C4-2B (cell line): ENCODE results near the gene AFAP1L1.

ENCODE experiments used
- CTCF ChIP-seq: fragments of 450-650 bp; conservative IDR thresholded peaks from 2 replicates; pipeline ENCODE4 v1.5.1; 2017; ENCODE audit warnings: mild to moderate bottlenecking
- ZFX ChIP-seq: fragments of 450-650 bp; IDR thresholded peaks from 2 replicates; pipeline ENCODE4 v1.6.1; 2017

- no peak for TF ChIP-seq CTCF
- no peak for TF ChIP-seq ZFX
Measured at GRCh38 chr5:149302641-149303040, 31.0 kb downstream of the AFAP1L1 start.
